Vein endothelial cell (primary cell): ENCODE data around the gene CYP11A1. TPM values are rescaled to one million over a fixed set of nuclear protein-coding genes. Genes with fewer than 3 reads are reported as not detected.

ENCODE experiments used
- small RNA-seq: library from RNA; depleted of rRNA; stranded (forward); fragments of <200 nt; gene quantifications from one replicate; pipeline ENCODE3, GENCODE V24; 2012
- total RNA-seq: library from RNA; depleted of rRNA; stranded (reverse); fragments of >200 nt; gene quantifications from 2 replicates; pipeline ENCODE4 v1.2.3, GENCODE V29; 2012

The CYP11A1 gene
- 0.10 TPM in 1 of 2 replicates, not detected in the other for total RNA-seq

DNA sequence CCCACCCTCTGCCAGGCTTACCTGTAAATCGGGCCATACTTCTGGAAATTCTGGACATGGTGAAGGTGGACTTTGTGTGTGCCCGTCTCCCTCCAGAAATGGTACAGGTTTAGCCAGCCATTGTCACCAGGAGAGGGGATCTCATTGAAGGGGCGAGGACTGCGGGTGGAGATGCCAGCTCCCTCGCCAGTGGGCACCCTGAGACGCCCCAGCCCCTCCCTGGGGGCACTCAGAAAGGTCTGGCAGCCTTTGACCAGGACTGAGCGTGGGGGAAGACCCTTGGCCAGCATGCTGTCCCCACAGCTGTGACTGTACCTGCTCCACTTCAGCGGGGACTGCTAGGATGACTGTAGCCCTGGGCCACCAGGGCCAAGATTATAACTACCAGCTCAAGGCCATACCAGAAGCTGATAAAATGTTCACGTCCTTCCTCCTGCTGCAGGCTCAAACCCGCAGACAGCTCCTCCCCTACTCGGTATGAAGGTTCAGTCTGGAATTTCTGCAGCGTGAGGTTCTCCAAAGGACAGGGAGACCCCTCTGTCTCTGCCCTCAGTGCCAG lies at the start of gene CYP11A1:
CYP11A1 (minus strand) TSS at position 351 of the 559 bp plus-strand sequence; CDS start at position 290, 61 bp downstream.

Small RNA genes within 50 kb of the gene (small RNA-seq; reads per million reads assigned to genes)
- not detected for gene MIR6881

Other genes with a start within 250 kb of the CYP11A1 start
- not detected in 2 replicates for gene ISLR2, start 237.1 kb downstream of the CYP11A1 start, total RNA-seq
- gene ISLR, start 193.9 kb downstream of the CYP11A1 start, total RNA-seq = under 0.01 and 0.76 TPM in 2 replicates
- 0.10 and 0.65 TPM in 2 replicates for gene STRA6, start 164.9 kb downstream of the CYP11A1 start, total RNA-seq
- not detected in 2 replicates for gene CCDC33, start 131.3 kb downstream of the CYP11A1 start, total RNA-seq
- gene SEMA7A, start 66.3 kb upstream of the CYP11A1 start, total RNA-seq = 0.76 and 2.6 TPM in 2 replicates
- 30.8 and 42.5 TPM in 2 replicates for gene UBL7, start 93.5 kb upstream of the CYP11A1 start, total RNA-seq
- gene ARID3B, start 173.6 kb upstream of the CYP11A1 start, total RNA-seq = 4.7 and 4.9 TPM in 2 replicates
- 43.8 and 90.9 TPM in 2 replicates for gene CLK3, start 248.2 kb upstream of the CYP11A1 start, total RNA-seq